Activated gamma-delta T cell treated with anti-CD3 and anti-CD28 coated beads, Interleukin-2, amount 50 U/mL, for 16 hours (primary cell): ENCODE data around the gene CCDC18.
"Not testable (repeated sequence)": the region's sequence is repeated elsewhere in the genome, so short reads cannot be mapped to it uniquely, and the experiment has no call there.

ENCODE experiments used
- DNase-seq: peaks from one replicate; pipeline ENCODE4 v3.0.0-alpha.2; 2020; ENCODE audit warnings: low read depth

The CCDC18 gene

DNA sequence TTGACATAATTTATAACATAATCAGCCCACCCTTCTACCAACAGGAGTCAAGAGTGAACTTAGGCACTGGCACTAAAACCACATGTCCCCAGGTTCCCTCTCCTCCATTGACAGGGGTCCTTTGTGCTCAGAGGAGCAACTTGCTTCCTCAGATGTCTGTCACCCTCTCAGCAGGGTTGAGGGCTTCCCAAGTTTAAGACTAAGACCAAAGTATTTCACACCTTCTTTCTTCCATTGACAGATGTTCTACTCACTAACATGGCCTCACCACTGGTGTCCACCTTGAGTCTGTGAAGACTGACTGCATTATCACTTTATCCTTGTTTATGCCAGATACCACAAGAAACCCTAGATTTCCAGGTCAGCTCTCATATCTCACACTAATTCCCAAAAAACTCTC lies 56.5 kb downstream of the CCDC18 start:
- DNase-seq, result no peak

DNA sequence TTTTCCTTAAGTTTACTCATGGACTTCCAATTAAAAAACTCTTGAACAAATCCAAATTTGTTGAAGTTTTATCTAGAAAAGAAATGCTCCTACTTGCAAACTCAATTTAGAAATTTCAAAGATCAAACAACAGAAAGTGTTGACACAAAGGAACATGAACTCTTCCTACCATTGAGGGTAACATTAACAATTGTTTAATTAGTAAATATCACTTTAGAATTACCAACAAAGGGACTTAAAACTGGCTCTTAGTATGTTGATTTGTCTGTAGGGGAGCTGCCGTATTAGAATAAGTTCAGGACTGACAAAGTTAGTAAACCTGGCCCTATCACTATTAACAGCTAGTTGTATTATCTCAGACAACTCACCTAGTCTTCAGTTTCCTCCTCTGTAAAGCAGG lies 57.9 kb downstream of the CCDC18 start:
- no peak for DNase-seq

DNA sequence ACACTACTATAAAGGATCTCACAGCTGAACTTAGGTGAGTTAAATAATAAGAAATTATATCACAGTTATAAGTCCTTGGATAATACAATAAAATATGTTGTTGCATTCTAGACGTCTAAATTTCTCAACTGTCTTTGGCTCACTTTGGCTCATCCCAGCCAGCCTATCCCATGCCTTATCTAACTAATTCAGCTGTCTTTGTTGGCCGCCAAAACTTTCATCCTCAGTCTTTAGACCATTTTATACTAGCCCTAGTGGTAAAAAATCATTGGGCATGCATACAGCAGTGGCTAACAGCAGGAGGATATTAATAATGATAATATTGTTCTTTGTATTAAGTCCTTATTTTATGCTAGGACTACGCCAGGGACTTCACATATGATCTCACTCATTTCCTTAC lies 59.3 kb downstream of the CCDC18 start:
- no peak for DNase-seq

DNA sequence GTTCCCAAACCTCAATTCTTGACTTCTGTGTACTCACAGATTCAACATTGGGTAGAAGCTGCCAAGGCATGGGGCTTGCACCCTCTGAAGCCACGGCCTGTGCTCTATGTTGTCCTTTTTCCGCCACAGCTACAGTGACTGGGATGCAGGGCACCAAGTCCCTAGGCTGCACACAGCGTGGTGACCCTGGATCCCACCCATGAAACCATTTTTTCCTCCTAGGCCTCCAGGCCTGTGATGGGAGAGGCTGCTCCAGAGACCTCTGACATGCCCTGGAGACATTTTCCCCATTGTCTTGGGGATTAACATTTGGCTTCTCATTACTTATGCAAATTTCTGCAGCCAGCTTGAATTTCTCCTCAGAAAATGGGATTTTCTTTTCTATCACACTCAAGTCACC lies 62.7 kb downstream of the CCDC18 start:
- not testable (repeated sequence) for DNase-seq

DNA sequence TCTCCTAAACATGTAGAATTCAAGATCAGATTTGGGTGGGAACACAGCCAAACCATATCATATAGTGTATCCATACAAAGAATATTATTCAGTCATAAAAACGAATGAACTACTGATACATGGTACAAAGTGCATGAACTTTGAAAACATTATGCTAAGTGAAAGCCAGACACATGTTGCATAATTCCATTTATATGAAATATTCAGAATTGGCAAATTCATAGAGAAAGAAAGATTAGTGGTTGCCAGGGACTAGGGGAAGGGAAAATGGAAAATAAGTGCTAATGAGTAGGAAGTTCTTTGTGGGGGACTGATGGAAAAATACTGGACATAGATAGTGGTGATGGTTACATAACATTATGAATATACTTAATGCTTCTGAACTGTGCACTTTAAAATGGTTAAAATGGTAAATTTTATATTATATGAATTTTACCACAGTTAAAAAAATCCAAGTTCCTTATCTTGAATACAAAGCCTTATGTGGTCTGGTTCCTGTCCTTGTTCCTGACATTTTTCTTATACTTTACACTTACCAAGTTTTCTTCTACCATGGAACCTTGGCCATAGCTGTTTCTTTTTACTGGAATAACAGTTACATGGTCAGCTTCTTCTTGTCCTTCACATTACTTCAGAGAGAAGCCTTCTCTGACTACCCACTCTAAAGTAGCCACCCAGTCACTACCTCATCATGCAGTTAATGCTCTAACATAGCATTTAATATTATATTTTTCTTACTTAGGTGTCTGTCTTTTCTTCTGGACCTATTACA lies 64.0 kb downstream of the CCDC18 start:
- no peak for DNase-seq

DNA sequence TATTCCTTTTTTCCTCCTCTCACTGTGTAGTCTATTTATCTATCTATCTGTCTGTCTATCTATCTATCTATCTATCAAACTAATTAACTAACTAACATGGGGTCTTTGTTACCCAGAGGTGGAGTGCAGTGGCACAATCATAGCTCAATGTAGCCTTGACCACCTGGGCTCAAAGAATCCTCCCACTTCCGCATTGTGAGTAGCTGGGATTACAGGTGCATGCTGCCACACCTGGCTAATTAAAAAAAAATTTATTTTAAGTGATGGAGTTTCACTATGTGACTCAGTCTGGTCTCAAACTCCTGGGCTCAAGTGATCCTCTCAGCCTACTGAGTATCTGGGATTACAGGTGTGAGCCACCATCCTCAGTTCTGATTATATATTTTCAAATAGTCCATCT lies 71.4 kb downstream of the CCDC18 start:
- no peak for DNase-seq

DNA sequence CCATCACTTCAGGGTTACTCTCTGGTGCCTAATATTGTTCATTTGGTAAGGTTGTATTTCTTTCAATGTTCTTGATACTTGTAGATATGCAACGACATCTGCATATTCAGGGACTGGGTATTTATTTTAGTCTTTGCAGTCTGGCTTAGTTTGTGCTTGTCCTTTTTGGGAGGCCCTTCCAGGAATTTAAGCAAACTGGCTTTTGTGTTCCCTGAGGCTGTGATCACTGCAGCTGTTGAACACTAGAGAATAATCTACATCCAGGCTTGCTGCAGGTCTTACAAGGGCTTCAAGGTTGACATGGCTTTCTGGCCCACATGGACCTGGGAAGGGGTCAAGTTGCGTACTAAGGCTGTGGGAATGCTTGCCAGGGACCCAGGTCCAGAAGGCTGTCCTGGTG lies 72.1 kb downstream of the CCDC18 start:
- no peak for DNase-seq

DNA sequence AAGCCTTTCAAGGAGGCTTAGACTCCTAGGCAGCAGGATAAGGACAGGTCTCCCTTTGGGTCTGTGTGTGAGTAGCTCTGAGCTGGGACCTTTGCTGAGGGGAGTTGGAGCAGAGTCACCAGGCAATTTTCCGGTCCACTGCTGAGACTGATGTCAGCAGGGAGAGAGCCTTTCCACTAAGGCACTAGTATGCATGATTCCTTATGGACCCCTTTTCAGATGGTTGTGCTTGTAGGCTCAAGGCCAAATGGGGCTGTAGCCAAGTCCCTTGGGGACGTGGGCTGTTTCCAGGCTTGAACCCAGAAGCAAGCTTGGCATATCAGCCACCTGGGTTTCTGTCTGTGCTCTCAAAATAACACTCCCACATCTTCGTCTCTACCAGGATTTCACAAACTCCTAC lies 73.0 kb downstream of the CCDC18 start:
- DNase-seq, result no peak

DNA sequence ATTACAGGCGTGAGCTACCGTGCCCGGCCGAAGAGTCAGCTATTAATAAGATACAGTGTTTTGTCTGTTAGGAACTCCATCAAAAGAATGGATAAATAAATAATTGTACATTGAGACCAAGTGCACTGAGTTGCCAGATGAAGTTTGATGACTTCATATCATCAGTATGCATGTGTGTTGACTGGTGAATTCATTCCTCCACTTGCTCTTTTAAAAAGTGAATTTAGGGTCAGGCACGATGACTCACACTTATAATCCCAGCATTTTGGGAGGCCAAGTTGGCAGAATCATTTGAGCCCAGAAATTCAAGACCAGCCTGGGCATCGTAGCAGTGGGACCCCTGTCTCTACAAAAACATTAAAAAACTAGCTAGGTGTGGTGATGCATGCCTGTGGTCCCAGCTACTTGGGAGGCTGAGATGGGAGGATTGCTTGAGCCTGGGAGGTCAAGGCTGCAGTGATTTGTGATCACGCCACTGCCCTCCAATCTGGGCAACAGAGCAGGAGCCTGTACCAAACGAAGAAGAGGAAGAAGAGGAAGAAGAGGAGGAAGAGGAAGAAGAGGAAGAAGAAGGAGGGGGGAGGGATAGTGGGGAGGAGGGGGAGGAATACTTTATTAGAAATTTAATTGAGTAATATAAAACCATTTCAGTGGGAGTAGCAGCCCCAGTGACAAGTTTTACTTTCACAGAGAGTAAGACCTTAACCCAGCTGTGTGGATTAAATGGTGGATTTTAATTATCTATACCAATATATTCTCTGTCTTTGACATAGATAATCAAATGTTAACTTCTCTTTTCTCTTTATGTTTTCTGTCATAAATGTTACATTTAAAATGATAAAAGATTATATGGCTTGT lies 74.9 kb downstream of the CCDC18 start:
- no peak for DNase-seq

DNA sequence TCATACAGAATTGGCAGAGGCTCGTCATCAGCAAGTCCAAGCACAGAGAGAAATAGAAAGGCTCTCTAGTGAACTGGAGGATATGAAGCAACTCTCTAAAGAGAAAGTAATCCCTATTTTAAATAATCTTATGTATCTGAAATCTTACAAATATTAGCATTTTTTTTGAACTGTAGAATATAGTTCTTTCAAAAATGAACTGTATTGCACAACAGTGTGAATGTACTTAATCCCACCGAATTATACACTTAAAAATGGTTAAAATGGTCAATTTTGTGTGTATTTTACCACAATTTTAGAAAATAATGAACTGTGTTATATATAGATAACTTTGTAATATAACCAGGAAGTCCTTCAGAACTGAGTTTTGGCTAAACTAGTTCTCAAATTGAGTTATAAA lies 75.9 kb downstream of the CCDC18 start:
- DNase-seq, result no peak

DNA sequence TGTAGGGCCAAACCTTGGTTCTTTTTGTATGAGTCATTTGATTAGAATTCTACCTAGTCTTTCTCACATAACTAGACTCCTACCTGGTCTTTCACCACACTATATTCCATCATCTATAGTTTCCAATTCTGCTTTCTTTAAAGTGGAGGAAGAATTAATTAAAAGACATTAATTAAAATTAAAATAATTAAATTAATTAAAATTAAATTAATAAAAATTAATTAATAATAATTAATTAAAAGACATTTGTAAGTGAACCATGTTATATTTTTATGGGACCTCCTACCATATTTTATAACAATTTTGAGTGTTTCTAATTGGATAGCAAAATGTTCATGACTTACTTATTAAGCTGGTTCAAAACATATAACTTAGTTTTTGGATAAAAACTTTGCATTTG lies 77.4 kb downstream of the CCDC18 start:
- DNase-seq, result no peak

DNA sequence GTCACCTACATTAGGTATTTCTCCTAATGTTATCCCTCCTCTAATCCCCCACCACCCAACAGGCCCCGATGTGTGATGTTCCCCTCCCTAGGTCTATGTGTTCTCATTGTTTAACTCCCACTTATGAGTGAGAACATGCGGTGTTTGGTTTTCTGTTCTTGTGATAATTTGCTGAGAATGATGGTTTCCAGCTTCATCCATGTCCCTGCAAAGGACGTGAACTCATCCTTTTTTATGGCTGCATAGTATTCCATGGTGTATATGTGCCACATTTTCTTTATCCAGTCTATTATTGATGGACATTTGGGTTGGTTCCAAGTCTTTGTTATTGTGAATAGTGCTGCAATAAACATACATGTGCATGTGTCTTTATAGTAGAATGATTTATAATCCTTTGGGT lies 80.2 kb downstream of the CCDC18 start:
- not testable (repeated sequence) for DNase-seq

DNA sequence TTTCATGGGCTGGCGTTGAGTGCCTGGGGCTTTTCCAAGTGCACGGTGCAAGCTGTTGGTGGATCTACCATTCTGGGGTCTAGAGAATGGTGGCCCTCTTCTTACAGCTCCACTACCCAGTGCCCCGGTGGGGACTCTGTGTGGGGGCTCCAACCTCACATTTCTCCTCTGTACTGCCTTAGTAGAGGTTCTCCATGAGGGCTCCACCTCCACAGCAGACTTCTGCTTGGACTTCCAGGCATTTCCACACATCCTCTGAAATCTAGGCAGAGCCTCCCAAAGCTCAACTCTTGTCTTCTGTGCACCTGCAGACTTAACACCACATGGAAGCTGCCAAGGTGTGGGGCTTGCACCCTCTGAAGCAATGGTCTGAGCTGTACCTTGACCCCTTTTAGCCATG lies 82.1 kb downstream of the CCDC18 start:
- no peak for DNase-seq

DNA sequence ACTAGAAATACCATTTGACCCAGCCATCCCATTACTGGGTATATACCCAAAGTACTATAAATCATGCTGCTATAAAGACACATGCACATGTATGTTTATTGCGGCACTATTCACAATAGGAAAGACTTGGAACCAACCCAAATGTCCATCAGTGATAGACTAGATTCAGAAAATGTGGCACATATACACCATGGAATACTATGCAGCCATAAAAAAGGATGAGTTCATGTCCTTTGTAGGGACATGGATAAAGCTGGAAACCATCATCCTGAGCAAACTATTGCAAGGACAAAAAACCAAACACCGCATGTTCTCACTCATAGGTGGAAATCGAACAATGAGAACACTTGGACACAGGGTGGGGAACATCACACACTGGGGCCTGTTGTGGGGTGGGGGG lies 88.4 kb downstream of the CCDC18 start:
- DNase-seq, result not testable (repeated sequence)

DNA sequence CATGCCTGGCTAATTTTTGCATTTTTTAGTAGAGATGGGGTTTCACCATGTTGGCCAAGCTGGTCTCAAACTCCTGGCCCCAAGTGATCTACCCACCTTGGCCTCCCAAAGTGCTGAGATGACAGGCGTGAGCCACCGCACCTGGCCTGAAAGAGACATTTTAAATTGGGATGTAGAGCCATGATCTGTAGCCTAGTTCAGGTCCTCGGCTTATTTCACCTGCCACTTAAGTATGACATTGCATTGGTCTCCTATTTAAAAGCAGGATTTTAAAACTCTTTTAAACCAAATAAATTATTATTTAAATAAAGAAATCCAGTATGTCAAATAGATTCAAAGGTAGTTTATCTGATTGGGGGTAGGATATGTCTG lies 94.7 kb downstream of the CCDC18 start:
- DNase-seq, result not testable (repeated sequence)

DNA sequence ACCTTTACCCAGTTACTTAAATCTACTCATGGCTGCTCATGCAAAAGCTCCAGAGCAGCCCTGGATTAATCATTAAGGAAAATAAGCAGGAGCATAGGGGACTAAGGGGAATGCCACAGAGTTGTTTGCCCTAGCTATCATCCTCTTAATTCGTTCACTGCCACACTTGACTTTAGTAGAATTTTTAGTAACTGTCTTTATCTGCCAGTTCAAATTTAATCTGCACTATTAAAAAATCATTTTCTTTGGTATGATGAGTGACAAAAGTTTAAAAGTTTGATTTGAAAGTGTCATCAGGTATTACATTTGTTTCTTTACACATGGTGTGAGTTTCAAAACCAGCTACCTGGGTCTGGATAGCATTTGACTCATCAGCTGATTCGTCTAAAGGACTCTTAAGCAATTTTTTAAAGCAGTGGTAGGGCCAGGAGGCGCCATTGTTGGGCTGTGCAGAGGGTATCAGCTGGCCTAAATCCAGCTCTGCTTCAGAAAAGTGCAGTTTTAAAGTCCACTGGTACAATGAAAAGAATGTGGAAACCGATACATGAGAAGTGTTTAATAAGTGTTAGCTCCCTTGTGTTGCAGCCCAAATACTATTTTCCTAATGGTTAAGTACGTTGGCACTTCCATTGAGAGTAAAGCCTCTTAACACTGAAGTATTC lies 95.2 kb downstream of the CCDC18 start:
- DNase-seq, result no peak

DNA sequence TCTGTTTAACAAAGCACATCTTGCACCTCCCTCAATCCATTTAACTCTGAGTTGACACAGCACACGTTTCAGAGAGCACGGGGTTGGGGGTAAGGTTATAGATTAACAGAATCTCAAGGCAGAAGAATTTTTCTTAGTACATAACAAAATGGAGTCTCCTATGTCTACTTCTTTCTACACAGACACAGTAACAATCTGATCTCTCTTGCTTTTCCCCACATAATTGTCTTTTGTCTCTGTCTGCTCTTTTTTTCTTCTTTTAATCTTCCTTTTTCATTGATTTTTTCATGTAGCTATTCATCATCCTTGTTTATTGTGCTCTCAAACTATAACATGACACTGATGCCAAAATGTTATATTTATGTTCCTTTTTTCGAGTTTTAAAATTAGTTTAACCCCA lies 97.0 kb downstream of the CCDC18 start:
- DNase-seq, result not testable (repeated sequence)

DNA sequence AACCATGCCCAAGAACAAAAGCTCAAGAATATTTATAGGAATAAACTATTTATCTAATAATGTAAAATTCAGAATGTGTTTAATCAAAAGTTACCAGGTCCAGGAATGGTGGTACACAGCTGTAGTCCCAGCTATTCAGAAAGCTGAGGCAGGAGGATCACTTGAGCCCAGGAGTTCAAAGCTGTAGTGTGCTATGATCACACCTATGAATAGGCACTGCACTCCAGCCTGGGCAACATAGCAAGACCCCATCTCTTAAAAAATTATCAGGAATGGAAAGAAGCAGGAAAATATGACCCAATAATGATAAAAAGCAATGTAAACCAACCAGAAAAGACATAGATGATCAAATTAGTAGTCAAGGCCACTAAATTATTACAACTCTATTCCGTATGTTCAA lies 103.0 kb downstream of the CCDC18 start:
- no peak for DNase-seq

DNA sequence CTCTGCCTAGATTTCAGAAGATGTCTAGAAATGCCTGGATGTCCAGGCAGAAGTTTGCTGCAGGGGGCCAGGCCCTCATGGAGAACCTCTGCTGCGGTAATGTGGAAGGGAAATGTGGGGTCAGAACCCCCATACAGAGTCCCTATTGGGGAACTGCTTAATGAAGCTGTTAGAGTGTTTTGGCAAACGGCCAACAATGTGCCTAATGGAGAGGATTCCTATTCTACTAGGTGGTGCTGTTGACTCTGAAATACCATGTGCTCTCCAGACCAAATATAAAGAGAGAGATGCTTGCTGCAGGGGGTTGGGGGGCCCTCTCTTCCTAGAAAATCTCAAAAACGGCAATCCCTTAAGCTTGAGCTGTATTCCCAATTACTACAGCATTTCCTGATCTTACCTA lies 108.0 kb downstream of the CCDC18 start:
- DNase-seq, result no peak

DNA sequence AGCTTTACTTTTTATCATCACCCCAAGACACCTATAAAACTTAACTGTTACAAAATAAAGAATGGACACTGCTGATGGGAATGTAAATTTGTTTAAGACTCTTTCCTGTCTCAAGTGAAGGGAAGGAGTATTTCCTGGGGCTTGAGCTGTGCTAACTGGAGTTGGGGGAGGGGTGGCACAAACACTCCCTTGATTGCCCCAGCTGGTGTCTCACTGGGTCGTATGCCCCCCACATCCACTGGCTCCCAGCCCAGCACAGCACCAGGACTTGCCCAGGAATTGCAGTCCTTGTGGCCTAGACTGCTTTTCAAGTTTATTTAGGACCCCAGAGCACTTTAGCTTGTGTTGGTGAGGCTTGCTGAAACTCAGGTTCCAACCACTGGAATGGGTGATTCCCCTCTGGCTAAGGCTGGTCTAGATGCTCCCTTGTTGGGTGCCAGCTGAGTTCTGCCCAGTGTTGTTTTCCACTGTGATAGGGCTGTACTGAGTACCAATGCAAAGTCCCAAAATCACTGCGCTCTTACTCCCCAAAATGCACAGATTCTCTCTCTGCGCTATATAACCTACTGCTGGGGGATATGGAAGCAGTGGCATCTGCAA lies 116.1 kb downstream of the CCDC18 start:
- DNase-seq, result no peak

DNA sequence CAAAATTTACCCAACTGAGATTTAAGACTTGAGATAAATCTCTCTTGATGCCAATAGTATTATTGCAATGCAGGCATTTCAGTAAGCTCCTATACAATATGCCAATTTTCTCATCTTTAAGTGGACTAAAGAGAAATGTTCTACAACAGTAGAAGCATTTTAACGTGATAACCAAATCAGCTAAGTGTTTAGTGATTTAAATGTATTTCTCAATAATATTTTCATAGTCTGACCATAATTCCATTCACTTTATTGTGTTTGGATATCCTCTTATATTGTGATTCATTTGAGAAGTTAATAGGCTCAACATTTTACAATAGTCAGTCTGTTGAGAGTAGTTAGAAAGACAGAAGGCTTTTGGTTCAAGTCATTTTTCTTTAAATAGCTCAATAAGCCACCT lies 120.6 kb downstream of the CCDC18 start:
- no peak for DNase-seq

DNA sequence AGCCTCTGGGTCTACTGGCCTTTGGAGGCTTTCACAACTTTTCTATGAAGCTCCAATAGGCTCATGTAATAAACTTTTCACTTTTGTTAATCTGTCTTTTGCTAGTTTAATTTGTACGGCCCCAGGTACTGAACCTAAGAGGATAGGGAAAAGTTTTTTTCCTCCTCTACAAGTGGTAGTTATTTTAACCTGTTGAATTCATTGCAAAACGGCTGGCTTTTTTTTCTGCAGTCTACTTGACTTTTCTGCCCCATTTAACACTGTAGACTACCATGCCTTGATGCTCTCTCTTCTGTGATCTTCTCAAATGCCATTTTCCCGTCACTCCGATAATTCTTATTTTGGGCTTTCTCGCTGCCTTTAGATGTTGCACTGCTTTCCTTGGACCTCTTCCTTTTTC lies 121.6 kb downstream of the CCDC18 start:
- DNase-seq, result no peak

DNA sequence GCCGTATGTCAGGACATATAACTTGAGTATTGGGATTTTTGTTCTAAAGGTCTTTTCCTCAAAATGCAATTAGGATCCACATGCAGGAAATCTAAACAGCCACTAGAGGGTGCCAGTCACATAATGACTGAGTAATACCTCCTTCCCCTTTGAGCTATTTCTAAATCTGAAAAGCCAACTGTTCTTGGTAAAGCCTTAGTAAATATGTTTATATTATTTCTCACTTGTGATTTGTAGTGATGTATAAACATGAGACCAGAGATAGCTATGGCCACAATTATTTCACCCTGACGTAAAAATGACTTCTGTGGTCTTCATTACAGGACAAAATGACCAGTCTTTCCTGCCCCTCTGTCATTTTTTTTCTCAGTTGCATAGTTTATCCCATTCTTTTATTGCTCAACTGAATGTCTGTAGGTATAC lies 124.2 kb downstream of the CCDC18 start:
- peak; percentile 26 for DNase-seq
